HEK293T (cell line): ENCODE measurements around the gene RHOC.
A peak's percentile ranks its signal among the peaks of the same experiment; 100 is the strongest.

Experiments used
- CTCF ChIA-PET: fragments of 350-600 bp; formaldehyde crosslinking; extraction: SDS; loops from one replicate; lab custom pipeline; 2021; ENCODE audit warnings: antibody characterized with exemption, inconsistent platforms; lab: Yijun Ruan, JAX
- POLR2A ChIA-PET: fragments of 350-600 bp; formaldehyde crosslinking; extraction: SDS; loops from one replicate; lab custom pipeline; 2020; ENCODE audit warnings: antibody characterized with exemption, inconsistent platforms; lab: Yijun Ruan, JAX
- DNase-seq: peaks from one replicate; pipeline ENCODE4 v3.0.0; 2012; ENCODE audit warnings: mixed read lengths; ENCODE audit errors: extremely low spot score
- ARNT ChIP-seq: fragments of 450-650 bp; IDR thresholded peaks from 2 replicates; pipeline ENCODE4 v1.6.1; 2017; ENCODE audit warnings: mild to moderate bottlenecking
- BHLHE40 ChIP-seq: fragments of 450-650 bp; IDR thresholded peaks from 2 replicates; pipeline ENCODE4 v1.6.1; 2016; ENCODE audit warnings: mild to moderate bottlenecking, moderate library complexity, borderline replicate concordance
- CTBP1 ChIP-seq: fragments of 450-650 bp; IDR thresholded peaks from 2 replicates; pipeline ENCODE4 v1.6.1; 2016; ENCODE audit warnings: borderline replicate concordance
- ELF4 ChIP-seq: fragments of 450-650 bp; IDR thresholded peaks from 2 replicates; pipeline ENCODE4 v1.6.1; 2017; ENCODE audit warnings: antibody characterized with exemption
- FOXA1 ChIP-seq: fragments of 450-650 bp; IDR thresholded peaks from 2 replicates; pipeline ENCODE4 v1.6.1; 2016; ENCODE audit warnings: mild to moderate bottlenecking
- FOXK2 ChIP-seq: fragments of 450-650 bp; IDR thresholded peaks from 2 replicates; pipeline ENCODE4 v1.6.1; 2016; ENCODE audit warnings: mild to moderate bottlenecking
- FOXM1 ChIP-seq: fragments of 450-650 bp; IDR thresholded peaks from 2 replicates; pipeline ENCODE4 v1.6.1; 2017; ENCODE audit warnings: mild to moderate bottlenecking, borderline replicate concordance
- HDGF ChIP-seq: fragments of 450-650 bp; IDR thresholded peaks from 2 replicates; pipeline ENCODE4 v1.6.1; 2017; ENCODE audit warnings: antibody characterized with exemption, borderline replicate concordance
- L3MBTL2 ChIP-seq: fragments of 450-650 bp; conservative IDR thresholded peaks from 2 replicates; pipeline ENCODE4 v1.6.1; 2016; ENCODE audit warnings: mild to moderate bottlenecking
- LEF1 ChIP-seq: fragments of 450-650 bp; IDR thresholded peaks from 2 replicates; pipeline ENCODE4 v1.6.1; 2017; ENCODE audit warnings: mild to moderate bottlenecking, borderline replicate concordance
- NFRKB ChIP-seq: fragments of 450-650 bp; IDR thresholded peaks from 2 replicates; pipeline ENCODE4 v1.6.1; 2016; ENCODE audit warnings: mild to moderate bottlenecking, moderate library complexity
- PKNOX1 ChIP-seq: fragments of 450-650 bp; IDR thresholded peaks from 2 replicates; pipeline ENCODE4 v1.6.1; 2016
- SP1 ChIP-seq: fragments of 450-650 bp; IDR thresholded peaks from 2 replicates; pipeline ENCODE4 v1.6.1; 2017
- SUZ12 ChIP-seq: fragments of 450-650 bp; IDR thresholded peaks from 2 replicates; pipeline ENCODE4 v1.6.1; 2016; ENCODE audit warnings: mild to moderate bottlenecking
- TARDBP ChIP-seq: fragments of 450-650 bp; IDR thresholded peaks from 2 replicates; pipeline ENCODE4 v1.6.1; 2016
- ZNF384 ChIP-seq: fragments of 450-650 bp; IDR thresholded peaks from 2 replicates; pipeline ENCODE4 v1.6.1; 2016

The RHOC gene

DNA sequence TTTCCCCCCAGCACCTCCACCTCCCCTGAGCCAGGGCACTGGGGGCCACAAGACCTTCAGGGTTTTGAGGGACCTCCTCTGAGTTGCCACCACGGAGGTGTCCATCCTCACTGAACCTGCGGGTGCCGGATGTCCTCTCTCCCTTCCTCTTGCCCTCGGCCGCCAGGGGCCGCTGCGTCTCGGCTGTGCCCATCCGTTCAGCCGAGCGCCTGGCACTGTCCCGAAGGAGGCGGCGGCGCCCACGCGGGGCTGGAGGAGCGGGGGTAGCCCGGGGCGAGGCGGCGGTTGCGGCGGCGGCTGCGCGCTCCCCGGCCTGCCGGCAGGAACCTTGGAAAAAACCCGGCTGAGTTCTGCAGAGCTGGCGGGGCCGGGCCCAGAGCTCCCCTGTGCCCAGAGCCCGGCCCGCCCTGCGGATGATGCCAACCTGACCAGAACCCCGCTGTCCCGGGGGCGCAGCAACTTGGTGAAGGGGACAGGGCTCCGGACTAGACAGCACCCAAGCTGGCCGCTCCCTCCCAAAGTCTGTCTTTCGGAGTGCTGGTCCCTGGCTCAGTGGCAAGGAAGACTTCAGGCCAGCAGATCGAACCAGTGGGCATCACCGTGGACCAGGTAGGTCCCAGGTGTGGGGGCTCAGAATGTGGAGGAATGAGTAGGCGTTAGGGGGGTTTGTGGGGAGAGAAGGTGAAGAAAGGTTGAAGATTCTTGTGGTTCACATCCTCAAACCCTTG, 11.9 kb upstream of the RHOC start:
- DNase-seq = peak; percentile 83
- ChIA-PET POLR2A (interaction anchor here (0.7 kb wide), 1 partner anchor 100 kb away, joined by 3 read pairs; no protein-coding TSS in a partner anchor), CTCF (interaction anchor here (0.9 to 9.6 kb wide), 11 partner anchors 26 to 327 kb away, joined by 3 to 185 read pairs (median 3); partner anchors contain the start of genes CTTNBP2NL and MOV10)
- TF ChIP-seq SUZ12 (no peak), BHLHE40 (no peak), CTBP1 (no peak), NFRKB (no peak), L3MBTL2 (no peak), PKNOX1 (no peak), ELF4 (no peak), HDGF (no peak), FOXM1 (no peak), ZNF384 (no peak), FOXA1 (no peak), TARDBP (no peak), FOXK2 (no peak), SP1 (no peak), LEF1 (no peak), ARNT (no peak)

DNA sequence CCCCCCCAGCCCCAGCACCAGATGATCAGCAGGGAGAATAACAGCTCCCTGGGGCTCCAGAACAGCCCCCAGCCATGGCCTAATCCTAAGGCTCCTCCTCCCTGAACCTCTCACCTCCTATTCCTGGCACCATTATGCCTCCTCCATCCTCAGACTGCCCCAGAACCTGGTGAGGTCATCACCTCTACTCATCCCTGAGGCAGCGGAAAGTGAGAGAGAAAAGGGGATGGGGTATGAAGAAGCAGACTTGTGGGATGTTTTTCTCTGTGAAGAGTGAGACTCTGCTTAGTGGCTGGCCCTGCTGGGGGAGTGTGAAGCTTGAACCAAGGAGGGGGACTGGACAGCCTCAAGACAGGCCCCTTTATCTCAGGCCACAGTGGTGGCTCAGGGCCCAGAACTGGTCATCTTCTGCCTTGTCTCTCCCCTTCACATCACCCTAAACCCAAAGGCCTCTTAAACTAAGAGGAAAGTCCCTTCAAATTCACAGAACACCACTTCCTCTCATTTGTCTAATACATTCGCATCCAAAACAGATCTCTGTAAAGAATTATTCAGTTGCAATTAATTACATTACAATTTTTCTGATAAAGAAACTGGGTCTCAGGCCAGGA, 10.4 kb upstream of the RHOC start:
- ChIA-PET POLR2A (interaction anchor here (0.8 to 1.9 kb wide), 3 partner anchors 99 to 356 kb away, joined by 3 to 5 read pairs (median 3); partner anchors contain the start of genes LRIG2 and ST7L), CTCF (interaction anchor here (0.6 to 9.6 kb wide), 4 partner anchors 85 to 1570 kb away, joined by 3 to 185 read pairs (median 3); no protein-coding TSS in a partner anchor)
- TF ChIP-seq L3MBTL2 (no peak), BHLHE40 (no peak), ZNF384 (no peak), SUZ12 (no peak), FOXA1 (no peak), CTBP1 (no peak), LEF1 (no peak), TARDBP (no peak), ARNT (no peak), ELF4 (no peak), FOXK2 (no peak), FOXM1 (no peak), SP1 (no peak), PKNOX1 (no peak), NFRKB (no peak), HDGF (no peak)
- no peak for DNase-seq

- CTCF ChIA-PET = interaction anchor here (0.6 to 9.6 kb wide), 13 partner anchors 9 to 361 kb away, joined by 3 to 185 read pairs (median 6); partner anchors contain the start of genes MOV10 and RHOC
- TF ChIP-seq PKNOX1 (no peak), FOXA1 (no peak), L3MBTL2 (no peak), BHLHE40 (no peak)
- POLR2A ChIA-PET = interaction anchor here (1.5 to 2.0 kb wide), 3 partner anchors 41 to 357 kb away, joined by 3 to 8 read pairs (median 5); partner anchors contain the start of genes LRIG2, MOV10 and ST7L
- peak; percentile 90 for DNase-seq
Measured at GRCh38 chr1:112716133-112716720, 9.3 kb upstream of the RHOC start.

DNA sequence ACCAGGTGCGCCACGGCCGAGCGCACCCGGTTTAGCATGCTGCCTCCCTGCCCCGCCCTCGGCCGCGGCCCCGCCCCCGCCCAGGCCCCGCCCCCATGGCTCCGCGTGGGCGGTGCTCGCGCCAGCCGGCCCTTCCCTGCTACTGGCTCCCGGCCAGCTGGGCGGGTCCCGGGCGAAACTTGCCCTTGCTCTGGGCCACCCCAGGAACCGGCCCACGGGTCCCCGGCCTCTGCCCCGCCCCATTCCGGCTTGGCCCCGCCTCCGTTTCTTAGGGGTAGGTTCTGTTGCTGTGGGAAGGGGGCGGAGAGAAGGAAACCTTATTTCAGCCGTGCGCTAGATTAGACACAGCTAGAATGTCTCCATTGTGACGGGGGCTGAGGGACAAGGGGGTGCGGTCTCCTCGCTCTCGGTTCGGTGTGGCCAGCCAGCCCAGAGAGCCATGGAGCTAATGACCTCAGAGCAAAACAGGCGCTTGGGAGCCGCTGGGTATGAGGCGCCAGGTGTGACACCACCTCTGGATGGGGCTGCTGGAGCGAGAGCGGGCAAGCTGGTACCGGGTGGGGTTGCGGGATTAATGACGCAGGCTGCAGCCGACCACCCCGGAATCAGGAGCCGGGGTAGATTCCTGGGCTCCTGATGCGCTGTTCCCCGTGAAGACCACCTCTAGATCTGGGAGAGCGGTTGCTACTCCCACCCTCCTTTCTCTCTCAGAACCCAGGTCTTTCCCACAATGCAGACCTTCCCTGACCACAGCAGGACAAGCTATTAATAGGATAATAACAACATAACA, 8.5 kb upstream of the RHOC start, which contains the start of gene PPM1J:
Gene PPM1J, minus strand, starts transcription at position 69 of the 790 bp plus-strand sequence. Its CDS starts 31 bp downstream, at position 38.
- peak; percentile 99 for DNase-seq
- ChIA-PET POLR2A (interaction anchor here (0.8 to 2.0 kb wide), 8 partner anchors 8 to 358 kb away, joined by 3 to 8 read pairs (median 4); partner anchors contain the start of genes LRIG2, MOV10, RHOC and ST7L), CTCF (interaction anchor here (0.5 to 9.6 kb wide), 18 partner anchors 8 to 429 kb away, joined by 3 to 185 read pairs (median 5); partner anchors contain the start of genes LRIG2, MOV10 and RHOC)
- TF ChIP-seq ARNT = no peak
- TF ChIP-seq BHLHE40 = no peak
- TF ChIP-seq PKNOX1 = no peak
- no peak for TF ChIP-seq TARDBP
- no peak for TF ChIP-seq SUZ12
- TF ChIP-seq CTBP1 = no peak
- TF ChIP-seq FOXK2 = no peak
- no peak for TF ChIP-seq NFRKB
- TF ChIP-seq L3MBTL2 = no peak
- TF ChIP-seq FOXM1 = no peak
- TF ChIP-seq SP1 = no peak
- no peak for TF ChIP-seq ELF4
- TF ChIP-seq LEF1 = no peak
- no peak for TF ChIP-seq ZNF384
- no peak; the same call in 1 of the 2 replicates for TF ChIP-seq HDGF
- no peak for TF ChIP-seq FOXA1
